Tibial artery (tissue), 4 donors: ENCODE data around the gene KAT6B.

Source experiments
- DNase-seq, 2 donors: peaks; one replicate each; pipeline ENCODE4 v3.0.0-alpha.2; 2019
- H3K27ac ChIP-seq, 2 donors: fragments of 200-600 bp; sonication (generic) in 1 of 2; 1 replicate in 1 of 2; 2 replicates in 1 of 2; pipeline ENCODE4 v1.5.1; 2018 to 2019; ENCODE audit warnings: mild to moderate bottlenecking in 1 of 2
- H3K27me3 ChIP-seq, 2 donors: fragments of 200-600 bp; sonication (generic) in 1 of 2; one replicate each; pipeline versions ENCODE4 v1.5.1 to v1.6.0; 2016 to 2019
- H3K36me3 ChIP-seq, 3 donors: fragments of 200-600 bp; sonication (generic) in 2 of 3; one replicate each; pipeline ENCODE4 v1.5.1; 2016 to 2019; ENCODE audit warnings: mild to moderate bottlenecking in 2 of 3
- H3K4me1 ChIP-seq, 4 donors: fragments of 200-600 bp; sonication (generic) in 2 of 4; 1 replicate in 3 of 4; 2 replicates in 1 of 4; pipeline ENCODE4 v1.5.1; 2016 to 2019
- H3K4me3 ChIP-seq, 2 donors: fragments of 200-600 bp; sonication (generic) in 1 of 2; 1 replicate in 1 of 2; 2 replicates in 1 of 2; pipeline ENCODE4 v1.5.1; 2018 to 2019; ENCODE audit warnings: mild to moderate bottlenecking in 2 of 2
- H3K9me3 ChIP-seq, 3 donors: fragments of 200-600 bp; sonication (generic) in 1 of 3; one replicate each; pipeline ENCODE4 v1.5.1; 2016 to 2019
- CTCF ChIP-seq, 2 experiments: fragments of 200-600 bp in 1 of 2; fragments of 450-650 bp in 1 of 2; IDR thresholded peaks; one replicate each; pipeline ENCODE4 v1.5.1; 2017 to 2019; ENCODE audit warnings: antibody characterized with exemption in 2 of 2, mild to moderate bottlenecking in 1 of 2, moderate library complexity in 1 of 2
- intact Hi-C: fragments of 100-400 bp; cut with DNase I; formaldehyde crosslinking; loops from one replicate; pipeline ENCODE4 v1.15.0; 2023; ENCODE audit warnings: low total_unique reads

Gene KAT6B

GRCh38 chr10:74947781-74948401, 121.5 kb downstream of the KAT6B start:
- intact Hi-C loops = no loop called here

GRCh38 chr10:74949034-74949832, 122.8 kb downstream of the KAT6B start:
- TF ChIP-seq CTCF (IDR thresholded peaks at IDR 0.05) = no peak
- intact Hi-C loops = no loop called here
- Histone ChIP-seq H3K9me3 (no peaks in the 10 kb centered on the region), H3K27me3 (no peaks in the 10 kb centered on the region), H3K4me3 (no peak overlapping the region), H3K4me1 (peaks cover 0 to 43% (median 10%) of the 10 kb centered on the region in 4 donors), H3K36me3 (no peaks in the 10 kb centered on the region), H3K27ac (no peak overlapping the region)
- no peak for DNase-seq

More at GRCh38 chr10:74947781-74948401, 121.5 kb downstream of the KAT6B start:
- no peaks in the 10 kb centered on the region for H3K9me3 ChIP-seq
- DNase-seq = no peak
- no peak overlapping the region for H3K27ac ChIP-seq
- no peaks in the 10 kb centered on the region for H3K36me3 ChIP-seq
- H3K4me3 ChIP-seq = no peak overlapping the region
- no peaks in the 10 kb centered on the region for H3K27me3 ChIP-seq
- TF ChIP-seq CTCF (IDR thresholded peaks at IDR 0.05) = no peak
- H3K4me1 ChIP-seq = peaks cover 0 to 37% (median 8%) of the 10 kb centered on the region in 4 donors

- intact Hi-C loops = no loop called here
- no peak overlapping the region for H3K27ac ChIP-seq
- no peaks in the 10 kb centered on the region for H3K27me3 ChIP-seq
- peaks cover 0 to 43% (median 10%) of the 10 kb centered on the region in 4 donors for H3K4me1 ChIP-seq
- no peak overlapping the region for H3K4me3 ChIP-seq
- no peak for TF ChIP-seq CTCF (IDR thresholded peaks at IDR 0.05)
- no peaks in the 10 kb centered on the region for H3K9me3 ChIP-seq
- H3K36me3 ChIP-seq = no peaks in the 10 kb centered on the region
- DNase-seq = no peak
These were observed 123.7 kb downstream of the KAT6B start for GRCh38 chr10:74949843-74950765.

- Histone ChIP-seq H3K9me3 (no peaks in the 10 kb centered on the region), H3K36me3 (no peaks in the 10 kb centered on the region), H3K27me3 (no peaks in the 10 kb centered on the region), H3K4me1 (peaks cover 0 to 48% (median 12%) of the 10 kb centered on the region in 4 donors), H3K27ac (no peak overlapping the region), H3K4me3 (no peak overlapping the region)
- intact Hi-C loops = no loop called here
- TF ChIP-seq CTCF (IDR thresholded peaks at IDR 0.05) = no peak
- DNase-seq = no peak
These were observed 126.8 kb downstream of the KAT6B start for GRCh38 chr10:74953214-74953613.

- intact Hi-C loops = no loop called here
- Histone ChIP-seq H3K27me3 (no peaks in the 10 kb centered on the region), H3K9me3 (no peaks in the 10 kb centered on the region), H3K4me1 (peaks cover 0 to 23% (median 7%) of the 10 kb centered on the region in 4 donors), H3K4me3 (no peak overlapping the region), H3K36me3 (no peaks in the 10 kb centered on the region), H3K27ac (no peak overlapping the region)
- TF ChIP-seq CTCF (IDR thresholded peaks at IDR 0.05) = no peak
- DNase-seq = no peak
These were observed 129.4 kb downstream of the KAT6B start for GRCh38 chr10:74955796-74956195.
